Ectodermal cell (in vitro differentiated cells): ENCODE data around the gene IL18R1. TPM values are rescaled to one million over a fixed set of nuclear protein-coding genes. Genes with fewer than 3 reads are reported as not detected.

Experiments used
- H3K27ac ChIP-seq: 2 replicates; pipeline ENCODE4 v1.7.0; 2013; ENCODE audit warnings: mild to moderate bottlenecking, low read depth, low read length; ENCODE audit not compliant: insufficient read depth, poor library complexity, severe bottlenecking
- H3K27me3 ChIP-seq: 2 replicates; pipeline ENCODE4 v1.7.0; 2013; ENCODE audit warnings: mild to moderate bottlenecking, low read length; ENCODE audit not compliant: insufficient read depth, control insufficient read depth, poor library complexity, severe bottlenecking
- H3K36me3 ChIP-seq: one replicate; pipeline ENCODE4 v1.7.0; 2013; ENCODE audit warnings: low read length; ENCODE audit not compliant: control insufficient read depth, insufficient read depth
- H3K4me1 ChIP-seq: one replicate; pipeline ENCODE4 v1.7.0; 2013; ENCODE audit warnings: low read length; ENCODE audit not compliant: control insufficient read depth, insufficient read depth
- H3K4me3 ChIP-seq: 2 replicates; pipeline ENCODE4 v1.7.0; 2013; ENCODE audit warnings: low read depth, low read length, control low read depth; ENCODE audit not compliant: insufficient read depth
- H3K9me3 ChIP-seq: 2 replicates; pipeline ENCODE4 v1.7.0; 2013; ENCODE audit warnings: mild to moderate bottlenecking, low read length, moderate library complexity; ENCODE audit not compliant: control insufficient read depth
- WGBS, 2 experiments: methylation state at CpG; one replicate each; pipeline ENCODE4 v1.1.7; 2013; ENCODE audit warnings: missing lambda C conversion rate in 2 of 2; 5-methylcytosine and 5-hydroxymethylcytosine counted together
- polyA plus RNA-seq, 4 experiments: library from polyadenylated mRNA; stranded (reverse); fragments of 50-300 nt; gene quantifications; one replicate each; pipeline ENCODE4 v1.2.3, GENCODE V29; 2013

Gene IL18R1, protein sequence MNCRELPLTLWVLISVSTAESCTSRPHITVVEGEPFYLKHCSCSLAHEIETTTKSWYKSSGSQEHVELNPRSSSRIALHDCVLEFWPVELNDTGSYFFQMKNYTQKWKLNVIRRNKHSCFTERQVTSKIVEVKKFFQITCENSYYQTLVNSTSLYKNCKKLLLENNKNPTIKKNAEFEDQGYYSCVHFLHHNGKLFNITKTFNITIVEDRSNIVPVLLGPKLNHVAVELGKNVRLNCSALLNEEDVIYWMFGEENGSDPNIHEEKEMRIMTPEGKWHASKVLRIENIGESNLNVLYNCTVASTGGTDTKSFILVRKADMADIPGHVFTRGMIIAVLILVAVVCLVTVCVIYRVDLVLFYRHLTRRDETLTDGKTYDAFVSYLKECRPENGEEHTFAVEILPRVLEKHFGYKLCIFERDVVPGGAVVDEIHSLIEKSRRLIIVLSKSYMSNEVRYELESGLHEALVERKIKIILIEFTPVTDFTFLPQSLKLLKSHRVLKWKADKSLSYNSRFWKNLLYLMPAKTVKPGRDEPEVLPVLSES
- polyA plus RNA-seq (2013, experiment 1 of 4): not detected
- not detected for polyA plus RNA-seq (2013, experiment 2 of 4)
- polyA plus RNA-seq (2013, experiment 3 of 4): 0.53 TPM
- 0.16 TPM for polyA plus RNA-seq (2013, experiment 4 of 4)

GRCh38 chr2:102355526-102356380 lies at the start of gene IL18R1:
TSS of gene IL18R1 (plus strand) at chr2:102355796. CDS start at chr2:102362661, 6,865 bp downstream.
- H3K36me3 ChIP-seq: no peaks in the 10 kb centered on the region
- H3K4me3 ChIP-seq: peak within 1 kb of the TSS; percentile 38
- peaks cover 25% of the 10 kb centered on the region for H3K27me3 ChIP-seq
- no peak within 1 kb of the TSS for H3K27ac ChIP-seq
- WGBS, 2 experiments: 1 to 2% methylated on average over 69 of the region's 69 CpGs
- peaks cover 2% of the 10 kb centered on the region for H3K4me1 ChIP-seq
- H3K9me3 ChIP-seq: no peaks in the 10 kb centered on the region

DNA sequence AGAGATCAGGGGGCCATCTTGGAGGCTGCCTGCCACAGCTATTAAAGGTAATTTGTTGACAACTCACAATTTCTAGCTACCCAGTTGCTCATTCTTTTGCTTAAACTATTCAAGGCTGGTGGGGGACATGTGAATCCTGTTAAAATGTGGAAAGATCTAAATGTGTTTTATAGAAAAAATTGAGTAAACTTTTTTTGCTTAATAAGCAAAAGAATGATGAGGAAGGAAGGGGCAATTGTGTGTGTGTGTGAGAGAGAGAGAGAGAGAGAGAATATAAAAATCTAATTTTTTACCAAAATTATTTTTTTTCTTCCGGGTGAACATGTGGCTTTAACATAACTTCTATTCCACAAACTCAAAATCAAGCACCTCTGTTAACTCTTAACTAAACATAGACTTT lies 49.5 kb upstream of the IL18R1 start:
- Histone ChIP-seq H3K9me3 (no peaks in the 10 kb centered on the region), H3K36me3 (no peaks in the 10 kb centered on the region), H3K27me3 (no peaks in the 10 kb centered on the region), H3K27ac (no peak overlapping the region), H3K4me3 (no peak overlapping the region), H3K4me1 (no peaks in the 10 kb centered on the region)
- 100% methylated on average over 1 of the region's 1 CpG; no CpG with 5 or more reads in 1 of the 2 experiments for WGBS, 2 experiments

DNA sequence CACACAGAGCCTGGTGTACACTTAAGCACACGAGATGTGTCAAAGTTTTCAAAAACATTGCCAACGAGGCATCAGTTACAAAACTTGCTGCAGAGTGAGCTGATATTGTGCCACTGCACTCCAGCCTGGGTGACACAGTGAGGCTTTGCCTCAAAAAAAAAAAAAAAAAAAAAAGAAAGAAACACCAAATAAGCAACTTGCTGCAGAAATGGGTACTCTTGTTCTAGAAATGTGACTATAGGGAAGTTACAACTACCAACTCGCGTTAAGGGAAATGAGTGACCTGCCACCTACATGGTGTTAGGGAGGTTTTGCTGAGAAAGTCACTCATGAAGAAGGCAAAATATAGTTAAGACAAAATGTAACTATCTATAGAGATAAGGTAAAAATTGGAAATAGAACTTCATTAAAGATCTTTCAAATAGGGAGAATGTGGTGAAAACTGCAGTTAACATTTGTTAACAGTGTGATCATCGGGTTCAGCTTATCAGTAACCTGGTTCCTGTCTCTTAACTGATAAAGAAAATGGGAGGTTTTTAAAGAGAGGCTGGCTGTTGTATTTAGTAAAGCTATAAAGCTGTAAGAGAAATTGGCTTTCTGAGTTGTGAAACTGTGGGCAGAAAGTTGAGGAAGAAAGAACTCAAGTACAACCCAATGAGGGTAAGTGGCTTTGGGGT lies 44.5 kb upstream of the IL18R1 start, which contains the start of gene IL1RL1:
TSS of gene IL1RL1 (plus strand) at position 600 of the 677 bp plus-strand sequence. CDS start 26,702 bp downstream, outside the sequence.
- Histone ChIP-seq H3K27me3 (no peaks in the 10 kb centered on the region), H3K27ac (no peak within 1 kb of the TSS), H3K36me3 (no peaks in the 10 kb centered on the region), H3K4me1 (no peaks in the 10 kb centered on the region), H3K9me3 (no peaks in the 10 kb centered on the region), H3K4me3 (no peak within 1 kb of the TSS)
- WGBS, 2 experiments: 96% methylated on average over 5 of the region's 5 CpGs

GRCh38 chr2:102313025-102313424 lies 42.6 kb upstream of the IL18R1 start:
- Histone ChIP-seq H3K4me1 (no peaks in the 10 kb centered on the region), H3K27ac (no peak overlapping the region), H3K9me3 (no peaks in the 10 kb centered on the region), H3K4me3 (no peak overlapping the region), H3K27me3 (no peaks in the 10 kb centered on the region), H3K36me3 (no peaks in the 10 kb centered on the region)
- 92 to 95% methylated on average over 2 of the region's 2 CpGs for WGBS, 2 experiments

GRCh38 chr2:102313471-102313870 lies 42.1 kb upstream of the IL18R1 start:
- no peaks in the 10 kb centered on the region for H3K27me3 ChIP-seq
- WGBS, 2 experiments: 89 to 91% methylated on average over 8 of the region's 8 CpGs
- no peak overlapping the region for H3K4me3 ChIP-seq
- no peaks in the 10 kb centered on the region for H3K36me3 ChIP-seq
- H3K4me1 ChIP-seq: no peaks in the 10 kb centered on the region
- H3K27ac ChIP-seq: no peak overlapping the region
- no peaks in the 10 kb centered on the region for H3K9me3 ChIP-seq

DNA sequence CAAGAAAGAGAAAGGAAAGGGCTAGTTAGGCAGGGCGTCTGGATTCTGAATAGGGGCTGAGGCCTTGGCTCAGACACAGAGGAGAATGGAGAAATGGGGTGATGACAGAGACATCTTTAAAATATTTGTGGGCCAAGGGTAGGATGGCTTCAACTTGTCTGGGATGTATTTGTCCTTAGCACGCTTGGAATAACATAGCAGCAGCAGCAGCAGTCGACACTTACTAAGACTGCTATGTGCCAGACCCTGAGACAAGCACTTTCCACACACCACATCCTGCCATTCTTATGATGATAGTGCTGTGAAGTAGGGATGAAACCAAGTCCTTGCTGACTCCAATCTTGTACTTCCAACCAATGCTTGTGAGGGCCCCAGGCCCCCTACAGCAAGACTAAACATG lies 41.6 kb upstream of the IL18R1 start:
- H3K4me1 ChIP-seq: no peaks in the 10 kb centered on the region
- H3K27ac ChIP-seq: no peak overlapping the region
- H3K36me3 ChIP-seq: no peaks in the 10 kb centered on the region
- H3K9me3 ChIP-seq: no peaks in the 10 kb centered on the region
- 91 to 94% methylated on average over 3 of the region's 3 CpGs for WGBS, 2 experiments
- no peak overlapping the region for H3K4me3 ChIP-seq
- H3K27me3 ChIP-seq: no peaks in the 10 kb centered on the region

GRCh38 chr2:102315921-102316320 lies 39.7 kb upstream of the IL18R1 start:
- H3K4me3 ChIP-seq: no peak overlapping the region
- H3K27ac ChIP-seq: no peak overlapping the region
- H3K27me3 ChIP-seq: no peaks in the 10 kb centered on the region
- H3K4me1 ChIP-seq: no peaks in the 10 kb centered on the region
- no peaks in the 10 kb centered on the region for H3K9me3 ChIP-seq
- WGBS, 2 experiments: 95 to 98% methylated on average over 2 of the region's 2 CpGs
- no peaks in the 10 kb centered on the region for H3K36me3 ChIP-seq

DNA sequence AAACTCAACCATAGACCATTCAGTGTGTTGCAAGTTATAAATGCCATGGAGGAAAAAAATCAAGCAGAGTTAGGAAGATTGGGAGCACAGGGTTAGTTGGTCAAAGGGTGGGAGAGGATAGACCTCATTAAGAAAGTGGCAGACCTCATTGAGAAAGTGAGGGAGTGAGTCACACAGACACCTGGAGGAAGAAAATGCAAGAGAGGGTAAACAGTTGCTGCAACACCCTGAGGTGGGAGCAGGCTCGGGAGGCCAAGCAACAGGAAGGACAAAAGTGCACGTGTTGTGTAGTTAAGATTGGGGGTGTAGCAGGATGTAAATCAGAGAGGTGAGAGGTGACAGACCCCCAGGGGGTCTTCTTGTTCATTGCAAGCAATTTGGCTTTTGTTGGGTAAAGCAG lies 37.9 kb upstream of the IL18R1 start:
- Histone ChIP-seq H3K27ac (no peak overlapping the region), H3K4me1 (no peaks in the 10 kb centered on the region), H3K27me3 (no peaks in the 10 kb centered on the region), H3K36me3 (no peaks in the 10 kb centered on the region), H3K9me3 (no peaks in the 10 kb centered on the region), H3K4me3 (no peak overlapping the region)
- WGBS, 2 experiments: 49 to 51% methylated on average over 2 of the region's 2 CpGs

DNA sequence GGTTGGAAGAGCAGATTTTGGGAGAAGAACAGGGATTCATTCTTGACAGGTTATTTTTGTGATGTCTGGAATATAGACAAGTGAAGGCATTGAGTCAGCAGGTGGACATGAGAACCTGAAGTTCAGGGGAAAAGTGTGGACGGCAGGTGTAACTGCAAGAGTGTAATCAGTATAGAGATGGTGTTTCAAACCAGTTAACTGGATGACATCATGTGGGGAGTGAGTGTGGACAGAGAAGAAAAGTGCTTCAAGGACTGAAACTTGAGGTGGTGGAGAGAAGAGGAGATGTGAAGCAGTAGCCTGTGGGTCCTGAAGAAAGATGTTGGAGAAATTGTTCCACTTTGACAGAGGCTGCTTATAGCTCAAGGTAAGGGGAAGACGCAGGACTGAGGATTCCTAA lies 37.2 kb upstream of the IL18R1 start:
- H3K4me3 ChIP-seq: no peak overlapping the region

More for the DNA sequence above, 37.2 kb upstream of the IL18R1 start:
- Histone ChIP-seq H3K4me1 (no peaks in the 10 kb centered on the region), H3K27me3 (no peaks in the 10 kb centered on the region), H3K36me3 (no peaks in the 10 kb centered on the region), H3K9me3 (no peaks in the 10 kb centered on the region), H3K27ac (no peak overlapping the region)
- WGBS, 2 experiments: 95 to 99% methylated on average over 2 of the region's 2 CpGs
